AG10803 (cell line): ENCODE measurements around the gene KCNK7.

Source experiments
- DNase-seq: peaks from one replicate; pipeline ENCODE4 v3.0.0; 2010; ENCODE audit warnings: low read depth
- H3K4me3 ChIP-seq: 2 replicates; pipeline ENCODE4 v1.5.1; 2011; ENCODE audit warnings: mild to moderate bottlenecking, low read length, control low read depth
- TF ChIP-seq, protein P1 (sequence below): conservative IDR thresholded peaks from 2 replicates; pipeline ENCODE4 v1.5.1; 2011; ENCODE audit warnings: mild to moderate bottlenecking, low read length, control low read depth, inconsistent platforms

The KCNK7 gene

DNA sequence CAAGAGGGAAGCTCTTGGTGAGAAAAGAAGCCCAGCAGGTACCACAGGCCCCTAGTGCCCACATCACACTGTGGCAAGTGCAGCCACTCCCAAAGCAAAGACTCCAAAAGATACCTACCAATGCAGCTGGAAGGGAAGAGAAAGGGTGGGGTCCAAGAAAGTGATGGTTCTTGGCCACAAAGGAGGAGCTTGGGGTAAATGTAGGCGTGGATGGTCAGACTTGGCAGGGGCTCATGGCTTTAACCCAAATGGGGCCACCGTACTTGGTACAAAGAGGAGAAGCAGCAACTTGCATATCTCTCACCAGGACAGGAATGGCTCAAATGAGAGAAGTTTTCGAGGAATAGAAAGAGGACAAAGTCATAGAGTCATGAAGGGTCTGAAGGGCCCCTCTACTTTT lies 13.6 kb upstream of the KCNK7 start:
- peak; percentile 29 for DNase-seq
- H3K4me3 ChIP-seq: no peak overlapping the region
- TF ChIP-seq, protein P1, sequence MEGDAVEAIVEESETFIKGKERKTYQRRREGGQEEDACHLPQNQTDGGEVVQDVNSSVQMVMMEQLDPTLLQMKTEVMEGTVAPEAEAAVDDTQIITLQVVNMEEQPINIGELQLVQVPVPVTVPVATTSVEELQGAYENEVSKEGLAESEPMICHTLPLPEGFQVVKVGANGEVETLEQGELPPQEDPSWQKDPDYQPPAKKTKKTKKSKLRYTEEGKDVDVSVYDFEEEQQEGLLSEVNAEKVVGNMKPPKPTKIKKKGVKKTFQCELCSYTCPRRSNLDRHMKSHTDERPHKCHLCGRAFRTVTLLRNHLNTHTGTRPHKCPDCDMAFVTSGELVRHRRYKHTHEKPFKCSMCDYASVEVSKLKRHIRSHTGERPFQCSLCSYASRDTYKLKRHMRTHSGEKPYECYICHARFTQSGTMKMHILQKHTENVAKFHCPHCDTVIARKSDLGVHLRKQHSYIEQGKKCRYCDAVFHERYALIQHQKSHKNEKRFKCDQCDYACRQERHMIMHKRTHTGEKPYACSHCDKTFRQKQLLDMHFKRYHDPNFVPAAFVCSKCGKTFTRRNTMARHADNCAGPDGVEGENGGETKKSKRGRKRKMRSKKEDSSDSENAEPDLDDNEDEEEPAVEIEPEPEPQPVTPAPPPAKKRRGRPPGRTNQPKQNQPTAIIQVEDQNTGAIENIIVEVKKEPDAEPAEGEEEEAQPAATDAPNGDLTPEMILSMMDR: no peak

DNA sequence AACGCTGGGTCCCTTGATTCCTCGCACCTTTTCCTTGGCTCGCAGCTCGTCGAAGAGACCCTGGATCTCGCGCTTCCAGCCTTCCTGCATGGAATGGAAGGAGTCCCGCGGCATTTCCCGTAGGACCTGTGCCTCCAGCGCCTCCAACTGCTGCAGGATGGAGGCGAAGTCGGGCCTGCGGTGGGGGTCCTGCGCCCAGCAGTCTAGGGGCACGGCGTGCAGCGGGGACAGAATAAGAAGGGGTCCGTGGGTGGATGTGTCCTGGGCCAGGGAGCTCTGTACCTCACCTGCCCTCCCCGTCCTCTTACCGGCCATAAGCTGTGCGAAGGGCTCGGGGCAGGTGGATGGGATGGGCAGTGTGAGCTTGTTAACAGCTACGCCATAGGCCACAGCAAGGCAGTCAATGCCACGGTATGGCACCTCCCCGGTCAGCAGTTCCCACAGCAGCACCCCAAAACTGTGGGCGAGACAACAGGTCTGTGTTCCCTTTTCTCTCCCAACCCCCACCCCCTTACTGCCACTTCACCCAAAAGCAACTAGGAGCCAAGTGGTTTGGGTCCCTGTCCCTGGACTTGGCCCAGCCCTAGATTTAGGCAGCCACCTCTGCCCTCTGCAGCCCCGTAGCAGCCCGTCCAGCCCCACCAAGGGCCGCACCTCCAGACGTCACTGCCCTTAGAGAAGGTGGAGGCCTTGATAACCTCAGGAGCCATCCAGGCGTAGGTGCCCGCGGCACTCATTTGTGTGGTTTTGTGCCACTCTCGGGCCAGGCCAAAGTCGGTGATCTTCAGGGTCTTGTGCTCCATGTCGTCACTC lies 12.2 kb upstream of the KCNK7 start:
- DNase-seq: no peak
- peak overlapping the region; percentile 26; the same call in 1 of the 2 replicates for H3K4me3 ChIP-seq
- TF ChIP-seq, protein P1: no peak

DNA sequence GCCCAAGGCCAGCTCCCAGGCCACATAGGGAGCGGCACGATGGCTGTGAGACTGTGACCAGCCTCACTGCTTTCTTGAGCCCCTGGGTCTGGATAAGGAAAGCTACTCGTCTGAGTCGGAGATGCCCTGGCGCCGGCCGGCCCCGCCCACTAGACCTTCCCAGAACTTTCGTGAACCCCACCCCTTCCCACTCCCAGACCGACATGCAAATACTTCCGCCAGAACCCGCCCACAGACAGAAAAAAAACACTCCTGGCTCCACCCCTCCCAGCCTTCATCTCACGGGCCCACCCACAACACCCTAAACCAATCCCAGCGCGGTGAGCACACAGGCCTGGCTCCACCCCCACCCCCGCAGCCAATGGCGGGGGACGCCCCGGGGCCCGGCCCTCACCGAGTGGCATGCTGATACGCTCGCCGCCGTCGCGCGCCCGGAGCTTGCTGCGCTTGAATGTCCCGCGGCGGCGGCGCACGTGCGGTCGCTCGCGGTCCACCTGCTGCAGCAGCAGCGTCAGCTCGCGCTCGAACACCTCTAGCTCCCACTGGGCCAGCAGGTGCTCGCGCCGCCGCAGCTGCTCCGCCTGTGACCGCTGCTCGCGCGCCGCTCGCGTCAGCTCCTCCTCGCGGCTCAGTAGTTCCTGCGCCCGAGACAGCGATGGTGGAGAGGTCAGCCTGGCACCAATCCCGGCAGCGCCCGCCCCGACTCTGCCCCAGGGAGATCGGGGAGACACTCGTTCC lies 11.4 kb upstream of the KCNK7 start:
- peak; percentile 94 for DNase-seq
- TF ChIP-seq, protein P1: no peak
- H3K4me3 ChIP-seq: peak overlapping the region; percentile 27

DNA sequence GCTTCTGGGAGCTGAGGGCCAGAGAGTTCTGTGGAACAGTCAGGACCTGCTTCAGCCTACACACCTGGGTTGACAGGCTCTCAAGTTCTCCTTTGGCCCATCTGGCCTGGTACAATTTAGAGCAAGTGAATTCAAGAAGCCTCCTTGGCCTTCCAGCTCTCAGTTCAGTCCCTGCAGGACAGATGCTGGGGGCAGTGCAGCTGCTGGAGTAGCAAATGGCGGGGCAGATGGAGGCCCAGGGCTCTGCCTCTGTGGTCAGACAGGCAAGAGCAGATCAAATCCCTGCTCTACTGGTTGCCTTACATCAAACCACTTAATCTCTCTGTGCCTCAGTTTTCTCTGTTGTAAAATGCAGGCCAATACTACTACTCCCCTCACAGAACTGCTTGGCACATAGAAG lies 8.7 kb upstream of the KCNK7 start:
- DNase-seq: no peak
- no peak overlapping the region for H3K4me3 ChIP-seq
- TF ChIP-seq, protein P1: no peak

DNA sequence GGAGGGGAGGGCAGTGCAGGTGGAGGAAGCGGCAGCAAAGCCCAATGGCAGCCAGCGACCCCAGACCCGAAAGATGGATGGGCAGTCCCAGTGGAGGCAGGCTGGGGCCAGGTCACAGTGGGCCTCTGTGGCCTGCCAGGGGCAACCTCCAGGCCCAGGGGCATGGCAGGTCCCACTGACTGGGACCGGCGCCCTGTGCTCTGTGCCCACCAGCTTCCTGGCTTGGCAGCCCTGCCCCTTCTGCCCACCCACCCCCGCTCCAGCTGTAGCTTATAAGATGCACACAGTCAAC lies 4.3 kb upstream of the KCNK7 start:
- no peak overlapping the region for H3K4me3 ChIP-seq
- DNase-seq: no peak
- TF ChIP-seq, protein P1: no peak

DNA sequence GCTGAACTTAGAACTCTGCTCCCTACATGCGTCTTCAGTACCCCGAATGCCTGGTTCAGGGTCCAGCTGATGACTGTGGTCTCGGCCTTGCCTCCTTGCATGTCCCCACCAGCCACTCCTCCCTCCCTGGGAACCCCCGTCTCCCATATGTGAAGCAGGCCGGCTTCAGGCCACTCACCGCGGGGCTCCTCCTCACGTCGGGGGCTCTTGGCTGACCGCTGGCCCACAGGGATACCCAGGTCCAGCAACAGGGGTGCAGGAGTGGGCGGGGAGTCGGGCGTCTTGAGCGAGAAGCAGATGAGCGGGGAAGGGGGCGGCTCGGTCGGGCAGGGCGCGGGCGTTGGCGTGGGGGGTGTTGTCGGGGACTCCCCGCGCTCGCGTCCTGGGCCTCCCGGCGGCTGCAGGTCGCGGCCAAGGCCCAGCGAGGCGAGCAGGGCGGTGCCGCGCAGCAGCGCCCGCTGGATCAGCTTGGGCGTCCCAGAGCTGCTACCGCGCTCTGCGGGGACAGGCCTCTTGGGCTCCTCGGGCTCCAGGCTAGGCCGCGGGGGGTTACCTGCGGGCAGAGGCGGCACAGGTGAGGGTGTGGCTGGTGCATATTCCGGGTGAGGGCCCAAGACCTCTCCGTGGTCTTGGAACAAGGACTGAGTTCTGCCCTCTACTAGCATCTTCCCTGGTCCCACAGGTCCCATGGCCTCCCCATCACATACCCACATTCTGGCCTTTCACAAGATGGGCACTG lies 3.8 kb upstream of the KCNK7 start:
- H3K4me3 ChIP-seq: no peak overlapping the region
- no peak for DNase-seq
- TF ChIP-seq, protein P1: no peak
